ENCODE data around the gene SEMA7A.
"Not testable (repeated sequence)": the region's sequence is repeated elsewhere in the genome, so short reads cannot be mapped to it uniquely, and the experiment has no call there.

Gene SEMA7A

GRCh38 chr15:74399511-74400312 is 34.0 kb downstream of the SEMA7A start:
- no peak for DNase-seq (ENCODE audit: low read depth)

DNA sequence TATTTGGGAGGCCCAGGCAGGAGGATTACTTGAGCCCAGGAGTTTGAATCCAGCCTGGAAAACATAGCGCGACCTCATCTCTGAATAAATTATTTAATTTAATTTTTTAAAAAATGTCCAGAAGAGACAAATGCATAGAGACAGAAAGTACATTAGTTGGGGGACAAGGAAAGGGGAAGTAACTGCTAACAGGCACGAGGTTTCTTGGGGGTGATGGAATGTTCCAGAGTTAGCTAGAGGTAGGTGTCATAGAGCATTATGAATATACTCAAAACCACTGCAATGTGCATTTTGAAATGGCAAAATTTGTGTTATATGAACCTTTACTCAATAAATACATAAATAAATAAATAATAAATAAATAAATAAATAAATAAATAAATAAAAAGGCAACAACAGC is 34.7 kb downstream of the SEMA7A start:
- no peak for DNase-seq (ENCODE audit: low read depth)

DNA sequence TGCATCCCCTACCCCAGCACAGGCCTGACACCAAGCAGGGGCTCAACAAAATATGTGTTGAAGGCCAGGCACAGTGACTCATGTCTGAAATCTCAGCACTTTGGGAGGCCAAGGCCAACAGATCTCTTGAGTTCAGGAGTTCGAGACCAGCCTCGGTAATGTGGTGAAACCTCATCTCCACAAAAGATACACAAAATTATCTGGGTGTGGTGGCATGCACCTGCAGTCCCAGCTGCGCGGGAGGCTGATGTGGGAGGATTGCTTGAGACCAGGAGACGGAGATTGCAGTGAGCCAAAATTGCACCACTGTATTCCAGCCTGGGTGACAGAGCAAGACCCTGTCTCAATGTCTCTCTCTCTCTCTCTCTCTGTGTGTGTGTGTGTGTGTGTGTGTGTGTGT is 35.6 kb downstream of the SEMA7A start:
- DNase-seq (ENCODE audit: low read depth) = no peak

GRCh38 chr15:74397239-74398068 is 36.3 kb downstream of the SEMA7A start:
- DNase-seq (ENCODE audit: low read depth) = no peak

GRCh38 chr15:74396445-74397238 is 37.1 kb downstream of the SEMA7A start:
- no peak for DNase-seq (ENCODE audit: low read depth)

DNA sequence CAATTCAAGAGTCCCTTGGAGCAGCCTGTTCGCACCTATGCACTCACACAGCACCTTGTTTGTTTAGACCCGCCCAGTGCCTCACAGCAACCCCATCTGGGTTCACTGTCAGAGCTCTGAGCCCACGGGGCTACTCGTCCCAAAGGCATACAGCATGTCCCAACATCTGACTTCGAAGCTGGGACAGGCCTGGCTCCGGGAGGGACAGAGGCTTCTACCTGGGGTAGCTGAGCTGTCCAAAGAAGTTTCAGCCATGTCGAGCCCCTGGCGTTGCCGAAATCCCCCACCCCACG is 37.7 kb downstream of the SEMA7A start:
- DNase-seq (ENCODE audit: low read depth) = no peak

DNA sequence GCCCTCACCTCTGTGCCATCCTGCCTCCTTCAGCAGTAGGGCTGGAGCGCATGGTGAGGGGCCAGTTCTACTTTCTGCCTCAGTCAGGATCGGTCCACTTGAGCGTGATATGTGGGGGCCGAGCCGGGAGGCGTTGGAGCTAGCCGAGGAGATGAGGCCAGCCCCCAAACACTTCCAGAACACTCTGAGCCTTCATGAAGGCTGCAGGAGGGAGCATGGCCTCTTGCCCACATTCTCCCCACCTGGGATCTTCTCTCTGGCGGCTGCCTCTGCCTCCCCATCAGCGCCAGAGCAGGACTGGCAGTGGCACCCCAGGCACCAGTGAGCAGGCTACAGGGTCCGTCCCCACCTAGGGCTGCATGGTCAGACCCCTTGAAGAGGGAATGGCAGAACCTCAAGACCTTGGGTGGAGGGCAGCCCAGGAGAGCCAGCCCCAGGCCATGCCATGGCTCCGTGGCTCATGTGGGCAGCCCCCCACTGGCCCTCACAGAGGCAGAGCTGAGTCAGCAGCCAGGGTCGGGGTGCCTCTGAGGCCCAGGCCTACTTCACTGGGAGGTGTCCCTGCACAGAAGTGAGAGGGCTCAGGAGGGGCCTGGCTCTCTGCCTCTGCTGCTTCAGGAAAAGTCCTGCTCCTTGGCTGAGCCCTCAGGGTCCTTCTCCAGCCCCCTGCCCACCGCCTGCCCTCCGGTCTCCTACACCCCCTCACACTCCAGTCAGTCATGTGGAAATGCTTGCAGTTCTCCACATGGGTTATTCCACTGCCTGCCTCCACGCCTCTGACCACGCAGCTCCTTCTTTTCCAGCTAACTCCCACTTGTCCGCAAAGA is 38.2 kb downstream of the SEMA7A start:
- no peak for DNase-seq (ENCODE audit: low read depth)

- no peak for DNase-seq (ENCODE audit: low read depth)
These were observed 39.5 kb downstream of the SEMA7A start for GRCh38 chr15:74394090-74394846.

DNA sequence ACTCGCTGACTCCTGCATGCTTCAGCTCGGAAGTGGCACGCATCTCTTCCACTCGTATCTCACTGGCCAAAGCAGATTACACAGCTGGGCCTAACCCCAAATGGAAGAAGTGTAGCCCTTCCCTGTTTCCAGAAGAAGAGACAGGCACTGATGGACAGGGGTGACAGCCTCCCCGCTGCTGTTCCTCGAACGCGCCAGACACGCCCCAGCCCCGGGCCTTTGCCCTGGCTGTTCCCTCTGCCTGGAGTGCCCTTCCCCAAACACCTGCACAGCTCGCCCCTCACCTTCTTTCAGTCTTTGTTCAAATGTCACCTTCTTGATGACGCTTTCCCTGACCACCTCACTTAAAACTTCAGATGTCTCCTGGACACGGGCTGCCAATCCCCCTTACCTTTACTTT is 40.3 kb downstream of the SEMA7A start:
- DNase-seq (ENCODE audit: low read depth) = no peak

- DNase-seq (ENCODE audit: low read depth) = no peak
These were observed 40.9 kb downstream of the SEMA7A start for GRCh38 chr15:74392902-74393301.

- no peak for DNase-seq (ENCODE audit: low read depth)
These were observed 41.3 kb downstream of the SEMA7A start for GRCh38 chr15:74392451-74392830.

DNA sequence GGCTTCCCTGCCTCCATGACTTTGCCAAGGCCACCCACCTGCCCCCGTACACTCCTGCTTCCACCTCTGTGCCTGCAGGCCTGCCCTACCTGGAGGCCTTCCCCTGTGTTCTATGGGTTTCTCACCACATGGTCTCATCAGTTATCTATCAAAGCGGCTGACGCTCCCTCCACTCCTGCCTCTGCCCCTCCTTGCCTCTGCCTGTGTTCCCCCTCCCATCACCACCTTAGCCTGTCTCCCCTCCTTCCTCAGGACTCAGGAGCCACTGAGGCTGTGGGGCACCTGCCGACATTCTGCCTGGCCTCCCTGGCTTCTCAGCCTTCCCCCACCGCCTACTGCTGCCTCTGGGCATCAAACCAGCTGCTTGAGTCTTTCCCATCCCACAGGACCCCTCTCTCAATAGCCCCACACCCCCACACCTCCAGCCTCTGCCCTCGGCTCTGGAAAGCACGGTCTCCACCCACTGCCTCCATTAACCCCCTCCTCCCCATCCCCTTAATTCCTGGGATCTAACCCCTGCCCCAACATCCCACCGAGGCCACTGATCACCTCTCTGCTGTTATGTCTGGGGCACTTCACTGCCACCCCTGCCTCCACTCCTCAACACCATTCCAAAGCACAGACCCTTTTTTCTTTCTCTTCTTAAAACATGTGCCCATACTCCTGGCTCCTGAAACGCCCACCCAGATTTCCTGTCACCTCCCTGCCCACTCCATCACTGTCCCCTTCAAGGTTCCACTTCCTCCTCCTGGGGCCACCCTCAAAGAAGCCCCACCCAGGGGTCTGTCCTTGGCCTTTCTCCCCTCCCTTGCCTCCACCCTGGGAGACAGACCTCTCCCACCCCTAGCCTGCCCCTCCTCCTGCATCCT is 41.9 kb downstream of the SEMA7A start:
- DNase-seq (ENCODE audit: low read depth) = no peak

- DNase-seq (ENCODE audit: low read depth) = no peak
These were observed 43.0 kb downstream of the SEMA7A start for GRCh38 chr15:74390647-74391288.

GRCh38 chr15:74390049-74390646 is 43.6 kb downstream of the SEMA7A start:
- not testable (repeated sequence) for DNase-seq (ENCODE audit: low read depth)

GRCh38 chr15:74389241-74390048 is 44.3 kb downstream of the SEMA7A start:
- no peak for DNase-seq (ENCODE audit: low read depth)

- DNase-seq (ENCODE audit: low read depth) = no peak
These were observed 45.3 kb downstream of the SEMA7A start for GRCh38 chr15:74388363-74388951.

- no peak for DNase-seq (ENCODE audit: low read depth)
These were observed 46.0 kb downstream of the SEMA7A start for GRCh38 chr15:74387621-74388362.

Data from activated T-helper 1 cell treated with Interleukin-2 at 50 U/mL for 16 hours (primary cell).